ENCODE results near the gene PAK6.

The PAK6 gene

DNA sequence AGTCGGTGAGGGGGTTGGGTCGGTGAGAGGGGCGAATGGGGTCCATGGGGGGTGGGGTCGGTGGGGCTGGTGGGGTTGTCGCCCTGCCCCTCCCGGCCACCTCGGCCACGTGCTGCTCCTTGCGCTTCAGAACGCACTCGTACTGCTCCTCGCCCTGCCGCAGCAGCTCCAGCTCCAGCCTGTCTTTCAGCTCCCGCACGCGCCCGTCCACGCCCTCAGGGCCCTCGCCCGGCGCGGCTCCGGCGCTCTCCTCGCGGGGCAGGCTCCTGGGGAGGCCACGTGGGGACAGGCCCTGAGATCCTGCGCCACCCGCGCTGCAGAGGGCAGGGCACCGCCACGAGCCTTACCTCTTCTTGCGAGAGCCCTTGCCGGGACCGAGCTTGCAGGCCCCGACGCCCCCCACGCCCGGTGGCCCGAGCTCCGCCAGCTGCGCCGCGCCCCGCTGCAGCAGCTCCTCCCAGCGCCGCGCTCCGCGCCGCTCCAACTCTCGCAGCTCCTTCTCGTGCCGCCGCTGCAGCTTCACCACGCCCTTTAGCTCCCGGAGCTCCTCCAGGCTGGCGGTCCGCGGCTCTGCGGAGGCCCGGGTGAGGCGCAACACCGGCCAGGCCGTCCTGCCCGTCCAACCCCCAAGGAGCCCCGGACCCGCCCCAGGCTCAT lies 52.2 kb downstream of the PAK6 start:
- peak overlapping the region; percentile 30 for H3K4me3 ChIP-seq (ENCODE audit: low read depth, low read length)

- H3K4me3 ChIP-seq (ENCODE audit: low read depth, low read length) = no peak overlapping the region
These were observed 53.4 kb downstream of the PAK6 start for GRCh38 chr15:40292246-40292645.

DNA sequence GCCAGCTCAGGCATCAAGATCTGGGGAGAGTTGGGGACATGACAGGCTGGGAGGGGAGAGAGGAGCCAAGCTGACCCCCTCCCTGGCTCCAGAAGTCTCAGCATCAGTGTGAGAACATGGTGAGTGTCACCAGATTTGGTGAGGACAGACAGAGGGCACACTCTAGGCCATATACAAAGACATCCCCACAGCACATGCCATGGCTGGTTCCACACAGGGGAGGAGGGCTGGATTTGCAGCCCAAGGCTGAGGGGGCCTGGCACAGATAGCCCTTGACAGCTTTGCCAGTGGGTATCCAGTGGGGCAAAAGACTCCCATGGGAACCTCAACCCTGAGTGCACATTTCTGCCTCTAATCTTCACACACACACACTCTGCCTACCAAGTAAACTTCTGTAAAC lies 54.1 kb downstream of the PAK6 start:
- H3K4me3 ChIP-seq (ENCODE audit: low read depth, low read length) = no peak overlapping the region

DNA sequence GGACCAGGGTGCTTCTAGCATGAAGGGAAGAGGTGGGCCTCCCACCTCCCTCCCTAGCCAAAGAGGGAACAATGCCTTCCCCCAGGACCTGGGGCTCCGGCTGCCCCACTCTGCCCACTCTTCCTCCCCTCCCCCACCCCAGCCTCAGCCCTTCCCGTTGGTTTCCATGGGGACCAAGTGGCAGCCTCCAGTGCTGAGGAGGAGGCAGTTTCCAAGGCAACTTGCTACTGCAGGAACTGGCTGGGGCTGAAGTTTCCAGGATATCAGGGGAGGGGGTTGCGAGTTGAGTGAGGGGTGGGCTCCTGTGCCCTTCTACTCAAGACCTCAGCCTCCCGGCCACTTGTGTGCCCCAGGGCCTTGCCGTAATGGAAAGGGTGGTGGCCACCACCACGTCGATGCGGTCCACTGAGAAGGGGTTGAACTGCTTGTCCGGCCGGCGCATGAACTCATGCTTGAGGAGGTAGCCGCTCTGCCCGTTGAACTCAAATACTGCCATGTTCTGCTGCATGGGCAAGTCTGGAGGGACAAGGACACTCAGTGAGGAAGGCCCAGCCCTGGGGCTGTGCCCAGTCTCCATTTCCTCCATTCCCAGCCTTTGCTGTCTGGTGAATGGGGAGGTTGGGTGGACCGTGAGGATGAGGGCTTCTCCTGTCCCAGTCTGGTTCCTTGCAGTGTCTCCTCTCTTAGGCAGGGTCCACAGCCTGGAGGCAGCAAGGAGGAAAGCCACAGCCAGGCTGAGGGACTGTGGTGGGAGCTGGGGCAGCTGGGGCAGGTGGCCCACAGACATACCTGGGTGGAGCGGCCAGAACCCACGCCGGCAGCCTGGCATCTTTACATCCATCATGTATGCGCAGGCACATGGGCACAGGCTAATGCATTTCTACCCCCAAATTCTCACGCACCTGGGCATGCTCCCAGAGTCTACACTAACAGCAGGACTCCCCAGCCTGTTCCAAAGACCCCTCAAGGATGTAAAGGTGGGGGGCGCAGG lies 55.3 kb downstream of the PAK6 start:
- no peak overlapping the region for H3K4me3 ChIP-seq (ENCODE audit: low read depth, low read length)

- H3K4me3 ChIP-seq (ENCODE audit: low read depth, low read length) = no peak overlapping the region
These were observed 56.4 kb downstream of the PAK6 start for GRCh38 chr15:40295297-40295696.

DNA sequence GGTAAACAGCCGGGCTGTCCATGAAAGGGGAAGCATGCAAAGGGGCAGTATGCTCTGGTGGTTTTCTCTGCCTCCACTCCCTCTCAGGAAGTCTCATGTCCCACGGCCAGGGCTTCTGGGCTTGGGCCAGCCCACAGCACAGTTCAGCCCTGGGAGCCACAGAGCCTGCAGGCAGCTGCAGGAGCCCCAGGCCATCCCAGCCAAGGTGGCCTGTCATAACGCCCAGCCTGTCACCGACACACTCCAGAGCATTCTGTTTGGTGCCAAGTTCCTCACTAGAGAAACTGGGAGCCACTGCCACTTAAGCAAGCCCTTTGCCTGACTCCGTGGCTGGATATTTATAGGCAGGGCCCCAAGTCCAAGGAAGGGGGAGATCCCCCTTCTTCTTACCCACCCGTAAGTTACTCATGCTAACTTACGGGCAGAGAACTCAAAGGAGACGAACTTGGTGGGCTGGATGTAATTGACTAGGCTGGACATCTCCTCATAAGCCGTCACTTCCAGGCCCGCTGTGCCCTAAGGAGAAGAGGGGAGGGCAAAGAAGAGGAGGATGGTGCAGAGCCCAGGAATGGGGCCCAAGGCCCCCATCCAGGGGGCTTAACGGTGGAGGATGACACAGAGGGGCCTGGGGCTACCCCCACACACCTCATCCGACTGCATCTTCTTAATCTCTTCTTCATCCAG lies 57.2 kb downstream of the PAK6 start:
- no peak overlapping the region for H3K4me3 ChIP-seq (ENCODE audit: low read depth, low read length)

GRCh38 chr15:40296561-40297230 lies 57.8 kb downstream of the PAK6 start:
- no peak overlapping the region for H3K4me3 ChIP-seq (ENCODE audit: low read depth, low read length)

GRCh38 chr15:40297356-40297755 lies 58.5 kb downstream of the PAK6 start:
- H3K4me3 ChIP-seq (ENCODE audit: low read depth, low read length) = no peak overlapping the region

GRCh38 chr15:40298216-40298935 lies 59.5 kb downstream of the PAK6 start:
- no peak overlapping the region for H3K4me3 ChIP-seq (ENCODE audit: low read depth, low read length)

DNA sequence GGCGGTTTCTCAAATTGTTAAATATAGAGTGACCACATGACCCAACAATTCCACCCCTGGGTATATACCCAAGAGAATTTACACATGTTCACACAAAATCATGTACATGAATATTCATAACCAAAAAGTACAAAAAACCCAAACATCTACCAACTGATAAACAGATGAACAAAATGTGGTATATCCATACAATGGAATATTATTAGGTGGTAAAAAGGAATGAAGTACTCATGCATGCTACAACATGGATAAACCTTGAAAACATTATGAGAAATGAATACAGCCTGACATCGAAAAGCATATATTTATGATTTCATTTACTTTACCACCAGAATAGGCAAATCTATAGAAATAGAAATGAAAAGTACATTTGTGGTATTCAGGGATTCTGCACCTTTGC lies 61.5 kb downstream of the PAK6 start:
- H3K4me3 ChIP-seq (ENCODE audit: low read depth, low read length) = no peak overlapping the region

GRCh38 chr15:40300771-40301170 lies 61.9 kb downstream of the PAK6 start:
- no peak overlapping the region for H3K4me3 ChIP-seq (ENCODE audit: low read depth, low read length)

DNA sequence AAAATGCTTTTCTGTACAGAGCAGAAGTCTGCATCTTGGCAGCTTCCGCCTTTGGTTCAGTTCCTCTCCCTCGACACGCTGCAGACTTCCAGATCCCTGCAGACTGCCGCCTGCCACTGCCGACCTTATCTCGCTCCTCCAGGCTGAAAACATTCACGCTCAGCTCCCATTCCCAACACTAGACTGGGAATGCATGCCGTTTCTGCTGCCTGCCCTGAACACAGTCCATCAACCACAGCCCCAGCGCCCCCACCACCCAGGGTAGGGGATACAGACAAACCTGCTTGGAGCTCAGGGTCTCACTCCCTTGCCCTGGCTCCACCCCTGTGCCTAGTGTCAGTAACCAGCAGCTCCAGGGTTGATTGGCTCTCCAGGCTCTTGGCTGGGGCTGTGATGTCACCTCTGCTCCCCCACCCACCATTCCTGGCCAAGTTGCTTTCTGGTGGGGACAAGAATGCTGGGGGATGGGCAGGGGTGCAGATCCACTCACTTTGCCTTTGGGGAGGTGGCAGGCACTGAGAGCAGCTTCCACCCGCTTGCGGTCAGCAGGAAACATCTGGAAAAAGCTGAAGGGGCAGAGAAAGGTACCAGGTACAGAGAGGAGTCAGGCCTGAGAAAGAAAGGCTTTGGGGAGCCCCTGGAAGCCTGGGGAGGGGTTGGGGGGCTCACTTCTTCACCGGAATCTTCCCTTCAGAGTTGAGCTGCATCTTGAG lies 62.8 kb downstream of the PAK6 start:
- no peak overlapping the region for H3K4me3 ChIP-seq (ENCODE audit: low read depth, low read length)

DNA sequence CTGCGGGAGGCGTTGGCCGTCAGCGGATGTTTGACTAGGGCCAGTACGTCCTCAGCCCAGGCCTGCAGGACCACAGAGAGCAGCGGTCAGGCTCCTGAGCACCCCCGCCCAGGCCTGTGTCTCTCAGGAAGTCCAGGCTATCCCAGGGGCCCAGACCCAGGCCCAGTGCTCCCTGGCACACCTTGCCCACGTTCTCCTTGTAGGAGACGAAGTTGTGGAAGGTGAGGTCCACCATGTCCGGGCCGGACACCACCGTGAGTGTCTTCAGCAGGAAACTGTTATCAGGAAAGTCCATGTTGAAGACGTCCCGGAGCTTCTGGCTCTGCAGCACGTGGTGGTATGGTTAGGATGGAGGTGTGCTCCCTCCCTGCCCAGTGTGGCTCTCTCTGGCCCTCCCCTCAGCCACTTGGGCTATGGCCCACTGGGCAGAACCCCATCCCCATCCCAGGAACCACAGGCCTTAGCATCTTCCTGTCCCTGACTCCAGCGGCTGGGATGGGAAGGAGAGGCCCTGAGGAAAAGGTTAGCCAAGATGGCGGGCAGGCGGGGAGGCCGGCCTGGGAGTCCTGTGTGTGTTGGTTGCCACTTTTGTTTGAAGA lies 63.5 kb downstream of the PAK6 start:
- no peak overlapping the region for H3K4me3 ChIP-seq (ENCODE audit: low read depth, low read length)

DNA sequence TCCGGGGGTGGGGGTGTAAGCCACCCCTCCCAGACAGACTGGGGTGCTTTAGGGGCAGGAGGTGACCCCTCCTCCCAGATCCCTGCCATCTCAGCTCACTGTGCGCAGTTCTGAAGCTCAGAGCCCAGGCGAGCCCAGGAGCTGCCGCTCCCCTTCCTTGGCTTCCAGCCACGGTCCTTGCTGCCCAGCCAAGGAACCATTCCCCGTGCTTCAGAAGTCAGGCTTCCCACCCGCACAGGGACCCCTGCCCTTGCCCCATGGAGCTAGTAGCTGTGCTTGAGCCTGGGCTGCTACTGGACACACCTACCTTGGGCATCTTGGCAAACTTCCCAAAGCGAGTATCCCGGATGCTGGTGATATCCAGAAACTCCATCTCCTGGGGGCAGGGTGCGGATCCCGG lies 64.1 kb downstream of the PAK6 start:
- H3K4me3 ChIP-seq (ENCODE audit: low read depth, low read length) = no peak overlapping the region

DNA sequence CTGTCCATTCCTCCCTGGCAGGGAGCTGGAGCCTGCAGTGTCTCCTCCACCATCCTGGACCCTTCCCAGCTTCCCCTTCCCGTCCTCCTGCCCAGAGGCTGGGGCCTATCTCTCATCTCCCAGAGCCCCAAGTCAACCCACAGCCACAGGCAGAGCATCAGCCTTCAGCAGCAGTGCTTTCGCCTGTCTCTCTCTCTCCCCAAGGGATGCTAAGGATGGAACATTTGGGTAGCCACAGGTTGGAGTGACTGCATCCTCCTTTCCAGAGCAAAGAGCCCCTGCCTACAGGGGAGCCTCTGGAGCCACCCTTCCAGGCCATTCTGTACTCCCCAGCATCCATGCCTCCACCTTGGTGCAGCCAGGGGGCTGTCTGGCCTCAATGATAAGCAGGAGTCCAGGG lies 64.7 kb downstream of the PAK6 start:
- no peak overlapping the region for H3K4me3 ChIP-seq (ENCODE audit: low read depth, low read length)

DNA sequence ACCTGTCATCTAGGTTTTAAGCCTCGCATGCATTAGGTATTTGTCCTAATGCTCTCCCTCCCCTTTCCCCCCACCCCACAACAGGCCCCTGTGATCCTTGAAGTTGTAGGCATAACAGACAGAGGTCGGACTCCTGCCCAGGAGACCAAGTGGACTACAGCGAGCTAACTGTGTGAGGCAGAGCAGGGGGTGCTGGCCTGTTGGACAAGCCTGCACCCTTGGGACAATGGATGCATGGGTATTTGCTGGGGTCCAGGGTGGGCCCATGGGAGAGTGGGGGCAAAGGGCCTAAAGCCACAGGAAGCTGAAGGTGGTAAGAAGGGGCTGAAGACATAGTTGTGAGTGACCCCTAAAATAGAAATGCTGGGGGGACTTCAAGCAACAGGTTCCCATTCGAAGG lies 66.4 kb downstream of the PAK6 start:
- H3K4me3 ChIP-seq (ENCODE audit: low read depth, low read length) = no peak overlapping the region

DNA sequence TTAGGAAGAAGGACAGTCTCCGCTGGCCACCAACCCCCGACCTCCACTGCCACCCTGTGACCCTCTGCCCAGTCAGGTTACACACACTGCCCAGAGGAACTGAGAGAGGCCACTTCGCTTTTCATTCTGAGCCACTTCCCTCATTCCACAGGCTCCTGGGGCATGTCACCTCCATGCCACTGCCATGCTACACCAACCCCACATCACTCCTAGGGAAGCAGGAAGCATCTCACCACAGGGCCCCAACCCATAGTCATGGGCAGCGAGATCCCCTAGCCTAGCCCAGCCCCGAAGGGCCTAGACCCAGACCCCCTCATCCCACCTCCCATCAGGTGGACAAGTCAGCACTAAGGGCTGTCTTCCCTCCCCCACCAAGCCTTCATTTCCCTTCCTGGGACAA lies 67.5 kb downstream of the PAK6 start:
- no peak overlapping the region for H3K4me3 ChIP-seq (ENCODE audit: low read depth, low read length)

DNA sequence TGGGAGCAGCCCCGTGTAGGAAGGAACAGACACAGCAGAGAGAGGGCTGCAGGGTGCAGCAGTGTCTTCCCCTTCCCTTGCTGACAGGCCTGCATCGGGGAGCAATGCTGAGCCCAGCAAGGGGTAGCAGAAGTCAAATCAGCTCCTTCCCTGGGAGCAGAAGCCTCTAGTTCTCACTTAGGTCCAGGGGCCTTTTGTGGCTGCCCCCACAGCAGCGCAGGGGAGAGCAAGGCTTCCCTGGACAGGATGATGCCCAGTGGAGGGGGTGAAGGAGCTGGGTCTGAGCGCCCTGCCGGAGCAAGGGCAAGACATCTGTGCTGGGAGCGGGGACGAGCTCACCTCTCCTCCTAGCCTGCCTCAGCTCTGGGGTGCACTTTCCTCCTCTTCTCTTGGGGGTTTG lies 68.0 kb downstream of the PAK6 start:
- no peak overlapping the region for H3K4me3 ChIP-seq (ENCODE audit: low read depth, low read length)

GRCh38 chr15:40307421-40308211 lies 68.8 kb downstream of the PAK6 start, which contains the start of gene PLCB2:
Gene PLCB2 (minus strand): TSS chr15:40307935. CDS start chr15:40307672, 263 bp downstream.
- no peak within 1 kb of the TSS for H3K4me3 ChIP-seq (ENCODE audit: low read depth, low read length)

Data from iPS-11a (cell line).